ENCODE results near the gene NR3C1. TPM values are rescaled to one million over a fixed set of nuclear protein-coding genes. Genes with fewer than 3 reads are reported as not detected.

The NR3C1 gene
- total and polyA plus RNA-seq, 2 of the 4 experiments (the other 2 are of a cell fraction): 13.7 to 77.4 TPM

DNA sequence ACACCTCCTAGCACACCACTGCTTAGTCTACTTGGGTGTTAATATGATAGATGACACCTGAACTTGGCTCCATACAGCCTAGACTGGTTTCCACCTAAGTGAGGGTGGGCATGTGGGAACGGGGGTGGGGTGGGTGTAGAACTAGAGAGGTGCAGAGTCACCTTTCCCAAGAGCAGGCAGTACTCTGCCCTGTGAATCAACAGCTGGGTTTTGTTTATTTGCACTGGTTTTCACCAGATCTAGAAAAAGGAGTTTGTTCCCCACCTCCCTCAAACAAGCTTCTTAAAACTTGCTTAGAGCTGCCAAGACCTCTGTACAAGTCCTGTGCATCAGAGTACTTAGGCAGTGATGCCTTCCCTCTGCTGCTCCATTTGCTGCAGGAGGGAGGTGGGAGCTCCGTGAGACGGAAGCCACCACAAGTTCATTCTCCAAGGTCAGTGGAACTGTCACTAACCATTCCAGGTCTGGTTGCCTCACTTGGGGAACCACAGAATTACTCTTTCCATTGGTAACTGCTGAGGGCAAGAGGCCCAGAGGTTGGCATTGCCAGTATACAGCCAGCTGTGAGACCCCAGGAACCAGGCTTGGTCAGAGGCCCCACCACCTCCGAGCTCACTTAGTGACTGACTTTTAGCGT, 163.5 kb downstream of the NR3C1 start:
- peak overlapping the region; percentile 75 for H4K91ac ChIP-seq (ENCODE audit: insufficient read depth, low read depth, low read length)
- no peak overlapping the region for H3K56ac ChIP-seq (ENCODE audit: extremely low read depth, insufficient read depth, low read length)
- H2BK120ac ChIP-seq (ENCODE audit: low read depth, low read length): peak overlapping the region; percentile 45
- peak overlapping the region; percentile 85 for H2BK15ac ChIP-seq (ENCODE audit: low read depth, low read length)
- in situ Hi-C loops (cut with MboI; ENCODE audit: low sequenced_read_pairs): no loop called here
- H3K14ac ChIP-seq (replicated peaks; ENCODE audit: low read depth, low read length): peak overlapping the region; percentile 73
- peaks cover 0 to 8% of the 10 kb centered on the region in 2 experiments; a peak in 2 of 4 replicates for H3K79me1 ChIP-seq (ENCODE audit: low read depth in 1 of 2, low read length in 2 of 2)
- peaks cover 21% of the 10 kb centered on the region for H3K9me1 ChIP-seq (ENCODE audit: insufficient read depth, low read length)
- DNase-seq (peak; percentile 74), ATAC-seq (ENCODE audit: low read depth) (peak; percentile 15; the same call in 1 of the 2 replicates)
- peaks cover 32% of the 10 kb centered on the region for H3K4me1 ChIP-seq (ENCODE audit: control insufficient read depth, insufficient read depth, low read length)
- WGBS, 2 experiments (ENCODE audit: extremely low coverage in 2 of 2, insufficient read length in 1 of 2): 100% methylated on average over 1 of the region's 5 CpGs; no CpG with 5 or more reads in 1 of the 2 experiments
- H4K8ac ChIP-seq (ENCODE audit: low read depth in 2 of 2, low read length in 2 of 2): peak overlapping the region in 1 of 2 experiments; percentile 76; a peak in 2 of 4 replicates
- TF ChIP-seq MAZ (IDR thresholded peaks at IDR 0.05; ENCODE audit: borderline replicate concordance, low read depth, low read length): no peak
- TF ChIP-seq BHLHE40 (IDR thresholded peaks at IDR 0.05; ENCODE audit: low read depth, low read length): no peak
- no peak for TF ChIP-seq NFE2L2 (IDR thresholded peaks at IDR 0.05; ENCODE audit: low read depth, low read length)
- no peak for TF ChIP-seq FOS (IDR thresholded peaks at IDR 0.05; ENCODE audit: low read depth, low read length)
- no peak for TF ChIP-seq RAD21 (IDR thresholded peaks at IDR 0.05; ENCODE audit: low read length)
- TF ChIP-seq RCOR1 (IDR thresholded peaks at IDR 0.05; ENCODE audit: insufficient replicate concordance, low read length): no peak
- no peak for TF ChIP-seq CEBPB (IDR thresholded peaks at IDR 0.05; ENCODE audit: low read depth, low read length)
- no peak for TF ChIP-seq RFX5 (IDR thresholded peaks at IDR 0.05; ENCODE audit: low read depth, low read length)
- TF ChIP-seq MXI1 (IDR thresholded peaks at IDR 0.05; ENCODE audit: borderline replicate concordance, low read depth, low read length): no peak
- TF ChIP-seq, protein P1, sequence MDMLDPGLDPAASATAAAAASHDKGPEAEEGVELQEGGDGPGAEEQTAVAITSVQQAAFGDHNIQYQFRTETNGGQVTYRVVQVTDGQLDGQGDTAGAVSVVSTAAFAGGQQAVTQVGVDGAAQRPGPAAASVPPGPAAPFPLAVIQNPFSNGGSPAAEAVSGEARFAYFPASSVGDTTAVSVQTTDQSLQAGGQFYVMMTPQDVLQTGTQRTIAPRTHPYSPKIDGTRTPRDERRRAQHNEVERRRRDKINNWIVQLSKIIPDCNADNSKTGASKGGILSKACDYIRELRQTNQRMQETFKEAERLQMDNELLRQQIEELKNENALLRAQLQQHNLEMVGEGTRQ (IDR thresholded peaks at IDR 0.05; ENCODE audit: low read depth, low read length): no peak
- TF ChIP-seq, protein P2, sequence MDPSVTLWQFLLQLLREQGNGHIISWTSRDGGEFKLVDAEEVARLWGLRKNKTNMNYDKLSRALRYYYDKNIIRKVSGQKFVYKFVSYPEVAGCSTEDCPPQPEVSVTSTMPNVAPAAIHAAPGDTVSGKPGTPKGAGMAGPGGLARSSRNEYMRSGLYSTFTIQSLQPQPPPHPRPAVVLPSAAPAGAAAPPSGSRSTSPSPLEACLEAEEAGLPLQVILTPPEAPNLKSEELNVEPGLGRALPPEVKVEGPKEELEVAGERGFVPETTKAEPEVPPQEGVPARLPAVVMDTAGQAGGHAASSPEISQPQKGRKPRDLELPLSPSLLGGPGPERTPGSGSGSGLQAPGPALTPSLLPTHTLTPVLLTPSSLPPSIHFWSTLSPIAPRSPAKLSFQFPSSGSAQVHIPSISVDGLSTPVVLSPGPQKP (IDR thresholded peaks at IDR 0.05; ENCODE audit: borderline replicate concordance, low read depth, low read length): no peak
- peak overlapping the region; percentile 21; the same call in 1 of the 2 replicates for H3K23ac ChIP-seq (ENCODE audit: low read depth, low read length)
- H3K27ac ChIP-seq (ENCODE audit: insufficient read depth, low read length): peak overlapping the region; percentile 19; the same call in 1 of the 2 replicates
- H3K4me3 ChIP-seq (ENCODE audit: insufficient read depth, low read depth, low read length): no peak overlapping the region
- peak overlapping the region; percentile 51 for H2AFZ ChIP-seq (replicated peaks; ENCODE audit: low read length, poor library complexity)
- intact Hi-C loops (cut with micrococcal nuclease): loop anchor here (5.0 kb wide), 2 partner anchors 33 to 133 kb away; no protein-coding TSS in a partner anchor
- peak overlapping the region; percentile 57; the same call in 1 of the 2 replicates for H4K5ac ChIP-seq (ENCODE audit: low read depth, low read length)
- H2BK20ac ChIP-seq (ENCODE audit: low read depth, low read length): peak overlapping the region; percentile 68
- no peak overlapping the region for H3K9ac ChIP-seq (ENCODE audit: low read depth, low read length)
- no peaks in the 10 kb centered on the region for H3K9me3 ChIP-seq (ENCODE audit: control insufficient read depth, insufficient read depth, low read length)
- no TSS peak for BruUV-seq (replicated peaks)
- no peaks in the 10 kb centered on the region for H4K20me1 ChIP-seq (ENCODE audit: insufficient read depth, low read length)
- peak overlapping the region; percentile 9 for H2BK5ac ChIP-seq (ENCODE audit: low read depth, low read length, poor library complexity, severe bottlenecking)
- H3K18ac ChIP-seq (ENCODE audit: low read depth, low read length): peak overlapping the region; percentile 54
- dilution Hi-C loops (cut with HindIII; ENCODE audit: low sequenced_read_pairs, unreplicated experiment): no loop called here
- ChIA-PET POLR2A (ENCODE audit: unreplicated experiment) (no interaction called here), CTCF (interaction anchor here (0.6 to 1.5 kb wide), 2 partner anchors 20 to 131 kb away, joined by 3 read pairs; no protein-coding TSS in a partner anchor)
- peak overlapping the region; percentile 71 for H3K4ac ChIP-seq (ENCODE audit: low read depth, low read length)
- peak overlapping the region; percentile 81 for H2AK5ac ChIP-seq (ENCODE audit: low read depth, low read length)
- peak overlapping the region; percentile 28; the same call in 1 of the 2 replicates for H3K4me2 ChIP-seq (ENCODE audit: low read depth, low read length)
- H2AK9ac ChIP-seq (replicated peaks; ENCODE audit: low read depth, low read length, poor library complexity): peak overlapping the region; percentile 31
- H3K36me3 ChIP-seq (ENCODE audit: control insufficient read depth, insufficient read depth, low read length): no peaks in the 10 kb centered on the region
- no peaks in the 10 kb centered on the region for H3K27me3 ChIP-seq (ENCODE audit: control insufficient read depth, insufficient read depth, low read length)
